ENCODE measurements around the gene ZNF536. TPM values are rescaled to one million over a fixed set of nuclear protein-coding genes. Genes with fewer than 3 reads are reported as not detected.

Gene ZNF536
- total RNA-seq, 2 experiments from 2014 or later, result not detected

GRCh38 chr19:30360376-30361106 lies 11.6 kb upstream of the ZNF536 start:
- Mint-ChIP-seq H3K4me1 (ENCODE audit: low read depth) (no peaks in the 10 kb centered on the region), H3K9me3 (ENCODE audit: insufficient read depth) (no peaks in the 10 kb centered on the region), H3K4me3 (no peak overlapping the region), H3K27me3 (ENCODE audit: low read depth) (peaks cover 16% of the 10 kb centered on the region), H3K27ac (no peak overlapping the region), H3K36me3 (ENCODE audit: low read depth) (no peaks in the 10 kb centered on the region)
- DNase-seq (no peak), ATAC-seq (no peak)
- POLR2A ChIA-PET, result no interaction called here
- CTCF ChIA-PET, result no interaction called here

GRCh38 chr19:30361107-30361447 lies 11.1 kb upstream of the ZNF536 start:
- no peak for DNase-seq
- Mint-ChIP-seq H3K9me3 (ENCODE audit: insufficient read depth) (no peaks in the 10 kb centered on the region), H3K4me1 (ENCODE audit: low read depth) (no peaks in the 10 kb centered on the region), H3K36me3 (ENCODE audit: low read depth) (no peaks in the 10 kb centered on the region), H3K4me3 (no peak overlapping the region), H3K27me3 (ENCODE audit: low read depth) (peaks cover 16% of the 10 kb centered on the region), H3K27ac (no peak overlapping the region)
- CTCF ChIA-PET, result no interaction called here
- POLR2A ChIA-PET, result no interaction called here
- no peak for ATAC-seq

- POLR2A ChIA-PET, result no interaction called here
- no peak for ATAC-seq
- no peak for DNase-seq
- no peak overlapping the region for H3K4me3 Mint-ChIP-seq
- H3K9me3 Mint-ChIP-seq (ENCODE audit: insufficient read depth), result no peaks in the 10 kb centered on the region
- no peaks in the 10 kb centered on the region for H3K36me3 Mint-ChIP-seq (ENCODE audit: low read depth)
- CTCF ChIA-PET, result no interaction called here
- H3K27ac Mint-ChIP-seq, result no peak overlapping the region
- peaks cover 16% of the 10 kb centered on the region for H3K27me3 Mint-ChIP-seq (ENCODE audit: low read depth)
- H3K4me1 Mint-ChIP-seq (ENCODE audit: low read depth), result no peaks in the 10 kb centered on the region
Measured at GRCh38 chr19:30361721-30362120, 10.5 kb upstream of the ZNF536 start.

GRCh38 chr19:30362156-30362754 lies 9.9 kb upstream of the ZNF536 start:
- Mint-ChIP-seq H3K36me3 (ENCODE audit: low read depth) (no peaks in the 10 kb centered on the region), H3K27me3 (ENCODE audit: low read depth) (peaks cover 16% of the 10 kb centered on the region), H3K9me3 (ENCODE audit: insufficient read depth) (no peaks in the 10 kb centered on the region), H3K27ac (no peak overlapping the region), H3K4me3 (no peak overlapping the region), H3K4me1 (ENCODE audit: low read depth) (no peaks in the 10 kb centered on the region)
- ChIA-PET POLR2A (no interaction called here), CTCF (no interaction called here)
- ATAC-seq (no peak), DNase-seq (no peak)

GRCh38 chr19:30363073-30363472 lies 9.1 kb upstream of the ZNF536 start:
- ATAC-seq, result no peak
- peaks cover 16% of the 10 kb centered on the region for H3K27me3 Mint-ChIP-seq (ENCODE audit: low read depth)
- H3K36me3 Mint-ChIP-seq (ENCODE audit: low read depth), result no peaks in the 10 kb centered on the region
- DNase-seq, result no peak
- no peaks in the 10 kb centered on the region for H3K4me1 Mint-ChIP-seq (ENCODE audit: low read depth)
- CTCF ChIA-PET, result no interaction called here
- no peak overlapping the region for H3K27ac Mint-ChIP-seq
- H3K9me3 Mint-ChIP-seq (ENCODE audit: insufficient read depth), result no peaks in the 10 kb centered on the region
- no peak overlapping the region for H3K4me3 Mint-ChIP-seq
- POLR2A ChIA-PET, result no interaction called here

GRCh38 chr19:30364866-30365800 lies 7.1 kb upstream of the ZNF536 start:
- H3K4me1 Mint-ChIP-seq (ENCODE audit: low read depth), result no peaks in the 10 kb centered on the region
- DNase-seq, result no peak
- H3K27ac Mint-ChIP-seq, result no peak overlapping the region
- ChIA-PET CTCF (no interaction called here), POLR2A (no interaction called here)
- no peak overlapping the region for H3K4me3 Mint-ChIP-seq
- peaks cover 6% of the 10 kb centered on the region for H3K27me3 Mint-ChIP-seq (ENCODE audit: low read depth)
- ATAC-seq, result no peak
- no peaks in the 10 kb centered on the region for H3K9me3 Mint-ChIP-seq (ENCODE audit: insufficient read depth)
- H3K36me3 Mint-ChIP-seq (ENCODE audit: low read depth), result no peaks in the 10 kb centered on the region

- POLR2A ChIA-PET, result no interaction called here
- Mint-ChIP-seq H3K27ac (no peak overlapping the region), H3K27me3 (ENCODE audit: low read depth) (no peaks in the 10 kb centered on the region), H3K36me3 (ENCODE audit: low read depth) (no peaks in the 10 kb centered on the region), H3K9me3 (ENCODE audit: insufficient read depth) (no peaks in the 10 kb centered on the region), H3K4me3 (no peak overlapping the region), H3K4me1 (ENCODE audit: low read depth) (no peaks in the 10 kb centered on the region)
- no peak for ATAC-seq
- DNase-seq, result no peak
- CTCF ChIA-PET, result no interaction called here
Measured at GRCh38 chr19:30366282-30366681, 5.9 kb upstream of the ZNF536 start.

- Mint-ChIP-seq H3K27me3 (ENCODE audit: low read depth) (peaks cover 1% of the 10 kb centered on the region), H3K27ac (no peak overlapping the region), H3K4me3 (no peak overlapping the region), H3K36me3 (ENCODE audit: low read depth) (no peaks in the 10 kb centered on the region), H3K9me3 (ENCODE audit: insufficient read depth) (no peaks in the 10 kb centered on the region), H3K4me1 (ENCODE audit: low read depth) (no peaks in the 10 kb centered on the region)
- CTCF ChIA-PET, result no interaction called here
- DNase-seq (no peak), ATAC-seq (no peak)
- POLR2A ChIA-PET, result no interaction called here
Measured at GRCh38 chr19:30367006-30367405, 5.2 kb upstream of the ZNF536 start.

GRCh38 chr19:30367421-30367820 lies 4.8 kb upstream of the ZNF536 start:
- no peak for DNase-seq
- ChIA-PET POLR2A (no interaction called here), CTCF (no interaction called here)
- ATAC-seq, result no peak
- no peaks in the 10 kb centered on the region for H3K4me1 Mint-ChIP-seq (ENCODE audit: low read depth)
- no peak overlapping the region for H3K27ac Mint-ChIP-seq
- no peak overlapping the region for H3K4me3 Mint-ChIP-seq
- no peaks in the 10 kb centered on the region for H3K9me3 Mint-ChIP-seq (ENCODE audit: insufficient read depth)
- H3K27me3 Mint-ChIP-seq (ENCODE audit: low read depth), result peaks cover 3% of the 10 kb centered on the region
- H3K36me3 Mint-ChIP-seq (ENCODE audit: low read depth), result no peaks in the 10 kb centered on the region

- Mint-ChIP-seq H3K9me3 (ENCODE audit: insufficient read depth) (no peaks in the 10 kb centered on the region), H3K4me3 (no peak overlapping the region), H3K4me1 (ENCODE audit: low read depth) (no peaks in the 10 kb centered on the region), H3K27ac (no peak overlapping the region), H3K36me3 (ENCODE audit: low read depth) (no peaks in the 10 kb centered on the region), H3K27me3 (ENCODE audit: low read depth) (peaks cover 14% of the 10 kb centered on the region)
- ChIA-PET CTCF (no interaction called here), POLR2A (no interaction called here)
- no peak for DNase-seq
- no peak for ATAC-seq
Measured at GRCh38 chr19:30369833-30370232, 2.4 kb upstream of the ZNF536 start.

- Mint-ChIP-seq H3K27ac (no peak overlapping the region), H3K36me3 (ENCODE audit: low read depth) (no peaks in the 10 kb centered on the region), H3K9me3 (ENCODE audit: insufficient read depth) (no peaks in the 10 kb centered on the region), H3K4me1 (ENCODE audit: low read depth) (no peaks in the 10 kb centered on the region), H3K27me3 (ENCODE audit: low read depth) (peaks cover 24% of the 10 kb centered on the region), H3K4me3 (no peak overlapping the region)
- CTCF ChIA-PET, result no interaction called here
- DNase-seq, result no peak
- POLR2A ChIA-PET, result no interaction called here
- no peak for ATAC-seq
Measured at GRCh38 chr19:30371161-30371836, 885 bp upstream of the ZNF536 start.

- no peak for ATAC-seq
Measured at GRCh38 chr19:30373593-30373992, 1.4 kb downstream of the ZNF536 start.

More at GRCh38 chr19:30373593-30373992, 1.4 kb downstream of the ZNF536 start:
- Mint-ChIP-seq H3K4me1 (ENCODE audit: low read depth) (no peaks in the 10 kb centered on the region), H3K27me3 (ENCODE audit: low read depth) (peaks cover 24% of the 10 kb centered on the region), H3K4me3 (no peak overlapping the region), H3K9me3 (ENCODE audit: insufficient read depth) (no peaks in the 10 kb centered on the region), H3K27ac (no peak overlapping the region), H3K36me3 (ENCODE audit: low read depth) (no peaks in the 10 kb centered on the region)
- POLR2A ChIA-PET, result no interaction called here
- DNase-seq, result no peak
- CTCF ChIA-PET, result no interaction called here
